ENCODE data around the gene RABAC1. TPM values are rescaled to one million over a fixed set of nuclear protein-coding genes. Genes with fewer than 3 reads are reported as not detected.

The RABAC1 gene
- total and polyA plus RNA-seq, 2 of the 13 experiments (the other 11 are each of a cell fraction or from before 2014, with no cell fraction given), result 37.4 to 74.0 TPM

DNA sequence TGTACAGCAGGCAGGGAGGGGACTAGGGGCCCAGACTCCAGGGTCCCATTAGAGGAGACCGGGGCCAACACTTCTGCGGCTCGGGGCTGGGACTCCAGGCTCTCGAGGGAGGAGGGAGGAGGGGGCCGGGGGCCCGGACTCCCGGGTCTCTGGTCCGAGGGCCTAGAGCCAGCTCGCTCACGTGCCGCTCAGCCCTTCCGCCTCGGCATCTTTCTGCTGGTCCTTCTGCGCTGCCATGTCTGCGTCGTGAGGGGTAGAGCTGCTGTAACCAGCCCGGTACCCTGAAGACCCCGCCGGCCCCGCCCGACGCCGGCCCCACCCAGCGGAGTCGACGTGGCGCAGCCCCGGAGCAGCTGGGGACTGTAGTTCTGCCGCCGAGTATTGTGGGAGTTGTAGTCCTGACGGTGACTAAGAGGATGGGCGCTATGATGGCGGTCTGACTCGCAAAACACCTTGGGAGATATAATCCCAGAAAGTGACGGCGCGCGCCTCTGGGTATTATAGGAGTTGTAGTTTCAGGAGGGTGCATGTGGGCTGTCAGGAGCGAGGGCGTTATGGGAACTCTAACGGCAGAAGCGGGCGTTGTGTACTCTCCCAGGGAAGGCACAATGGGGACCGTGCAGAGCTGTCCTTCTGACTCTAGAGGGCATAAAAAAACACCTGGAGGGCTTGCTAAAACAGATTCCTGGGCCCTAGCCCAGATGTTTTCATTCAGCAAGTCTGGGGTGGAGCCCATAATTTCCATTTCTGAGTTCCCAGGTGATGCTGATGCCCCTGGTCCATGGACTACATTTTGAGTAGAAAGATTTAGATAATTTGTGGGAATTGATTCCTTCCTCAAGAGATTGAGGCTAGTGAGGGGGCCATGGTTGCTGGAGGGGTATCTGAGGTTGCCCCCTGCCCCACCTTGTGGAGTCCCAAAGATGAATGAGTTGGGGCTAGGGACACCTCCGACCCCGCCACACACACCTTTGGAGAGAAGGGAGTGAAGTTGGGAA is at the start of gene RABAC1 (continued):
- TF ChIP-seq SP140L (CRISPR knock-in tag; IDR thresholded peaks at IDR 0.05; ENCODE audit: borderline replicate concordance) (no peak), ZNF562 (CRISPR knock-in tag; IDR thresholded peaks at IDR 0.05; ENCODE audit: borderline replicate concordance) (no peak), ZNF235 (CRISPR knock-in tag; IDR thresholded peaks at IDR 0.05; ENCODE audit: borderline replicate concordance) (no peak), MATR3 (CRISPR knock-in tag; IDR thresholded peaks at IDR 0.05) (no peak), JARID2 (CRISPR knock-in tag; IDR thresholded peaks at IDR 0.05; ENCODE audit: insufficient replicate concordance) (no peak), JUNB (CRISPR knock-in tag; IDR thresholded peaks at IDR 0.05; ENCODE audit: borderline replicate concordance) (no peak), SMYD3 (CRISPR knock-in tag; IDR thresholded peaks at IDR 0.05) (no peak), NR2F6 (IDR thresholded peaks at IDR 0.05) (no peak), NR2F6 (CRISPR knock-in tag; IDR thresholded peaks at IDR 0.05) (no peak), ZNF12 (CRISPR knock-in tag; IDR thresholded peaks at IDR 0.05) (no peak), ZNF598 (CRISPR knock-in tag; IDR thresholded peaks at IDR 0.05; ENCODE audit: borderline replicate concordance) (no peak), ZNF510 (CRISPR knock-in tag; IDR thresholded peaks at IDR 0.05; ENCODE audit: low read depth) (no peak), JUND (CRISPR knock-in tag; IDR thresholded peaks at IDR 0.05) (peak; percentile 13; the same call in 1 of the 2 replicates), KDM2A (CRISPR knock-in tag; IDR thresholded peaks at IDR 0.05; ENCODE audit: borderline replicate concordance, low read depth) (peak; percentile 66), SRSF9 (IDR thresholded peaks at IDR 0.05; ENCODE audit: borderline replicate concordance, insufficient read depth, low read depth, low read length, poor library complexity, severe bottlenecking) (no peak), ZNF441 (CRISPR knock-in tag; IDR thresholded peaks at IDR 0.05; ENCODE audit: borderline replicate concordance) (no peak), ZNF724P (CRISPR knock-in tag; IDR thresholded peaks at IDR 0.05; ENCODE audit: borderline replicate concordance) (0 out of 2 replicates have a peak, but pooled peaks have one; percentile 29), NPAS2 (CRISPR knock-in tag; IDR thresholded peaks at IDR 0.05; ENCODE audit: borderline replicate concordance) (no peak), SP1 (IDR thresholded peaks at IDR 0.05) (no peak), SP1 (CRISPR knock-in tag; IDR thresholded peaks at IDR 0.05) (peak; percentile 77; the same call in 1 of the 2 replicates), ZNF282 (IDR thresholded peaks at IDR 0.05; ENCODE audit: partially characterized antibody) (no peak), HDAC6 (IDR thresholded peaks at IDR 0.05; ENCODE audit: low read depth, low read length) (no peak)
- TF ChIP-seq, protein P1, sequence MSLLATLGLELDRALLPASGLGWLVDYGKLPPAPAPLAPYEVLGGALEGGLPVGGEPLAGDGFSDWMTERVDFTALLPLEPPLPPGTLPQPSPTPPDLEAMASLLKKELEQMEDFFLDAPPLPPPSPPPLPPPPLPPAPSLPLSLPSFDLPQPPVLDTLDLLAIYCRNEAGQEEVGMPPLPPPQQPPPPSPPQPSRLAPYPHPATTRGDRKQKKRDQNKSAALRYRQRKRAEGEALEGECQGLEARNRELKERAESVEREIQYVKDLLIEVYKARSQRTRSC (CRISPR knock-in tag; IDR thresholded peaks at IDR 0.05; ENCODE audit: low read depth), result no peak
- TF ChIP-seq, protein P2, sequence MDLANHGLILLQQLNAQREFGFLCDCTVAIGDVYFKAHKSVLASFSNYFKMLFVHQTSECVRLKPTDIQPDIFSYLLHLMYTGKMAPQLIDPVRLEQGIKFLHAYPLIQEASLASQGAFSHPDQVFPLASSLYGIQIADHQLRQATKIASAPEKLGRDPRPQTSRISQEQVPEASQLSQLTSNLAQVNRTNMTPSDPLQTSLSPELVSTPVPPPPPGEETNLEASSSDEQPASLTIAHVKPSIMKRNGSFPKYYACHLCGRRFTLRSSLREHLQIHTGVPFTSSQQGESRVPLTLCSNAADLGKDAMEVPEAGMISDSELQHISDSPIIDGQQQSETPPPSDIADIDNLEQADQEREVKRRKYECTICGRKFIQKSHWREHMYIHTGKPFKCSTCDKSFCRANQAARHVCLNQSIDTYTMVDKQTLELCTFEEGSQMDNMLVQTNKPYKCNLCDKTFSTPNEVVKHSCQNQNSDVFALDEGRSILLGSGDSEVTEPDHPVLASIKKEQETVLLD (CRISPR knock-in tag; IDR thresholded peaks at IDR 0.05; ENCODE audit: low read depth), result peak; percentile 21; the same call in 1 of the 2 replicates
- TF ChIP-seq, protein P3, sequence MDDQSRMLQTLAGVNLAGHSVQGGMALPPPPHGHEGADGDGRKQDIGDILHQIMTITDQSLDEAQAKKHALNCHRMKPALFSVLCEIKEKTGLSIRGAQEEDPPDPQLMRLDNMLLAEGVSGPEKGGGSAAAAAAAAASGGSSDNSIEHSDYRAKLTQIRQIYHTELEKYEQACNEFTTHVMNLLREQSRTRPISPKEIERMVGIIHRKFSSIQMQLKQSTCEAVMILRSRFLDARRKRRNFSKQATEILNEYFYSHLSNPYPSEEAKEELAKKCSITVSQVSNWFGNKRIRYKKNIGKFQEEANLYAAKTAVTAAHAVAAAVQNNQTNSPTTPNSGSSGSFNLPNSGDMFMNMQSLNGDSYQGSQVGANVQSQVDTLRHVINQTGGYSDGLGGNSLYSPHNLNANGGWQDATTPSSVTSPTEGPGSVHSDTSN (CRISPR knock-in tag; IDR thresholded peaks at IDR 0.05; ENCODE audit: borderline replicate concordance), result no peak
- TF ChIP-seq, protein P4, sequence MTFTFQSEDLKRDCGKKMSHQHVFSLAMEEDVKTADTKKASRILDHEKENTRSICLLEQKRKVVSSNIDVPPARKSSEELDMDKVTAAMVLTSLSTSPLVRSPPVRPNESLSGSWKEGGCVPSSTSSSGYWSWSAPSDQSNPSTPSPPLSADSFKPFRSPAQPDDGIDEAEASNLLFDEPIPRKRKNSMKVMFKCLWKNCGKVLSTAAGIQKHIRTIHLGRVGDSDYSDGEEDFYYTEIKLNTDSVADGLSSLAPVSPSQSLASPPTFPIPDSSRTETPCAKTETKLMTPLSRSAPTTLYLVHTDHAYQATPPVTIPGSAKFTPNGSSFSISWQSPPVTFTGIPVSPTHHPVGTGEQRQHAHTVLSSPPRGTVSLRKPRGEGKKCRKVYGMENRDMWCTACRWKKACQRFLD (CRISPR knock-in tag; IDR thresholded peaks at IDR 0.05; ENCODE audit: borderline replicate concordance), result no peak

All from HepG2 (cell line).